Neutrophil (primary cell): ENCODE results near the gene PDE7B.

Experiments
- H3K27ac ChIP-seq: fragments of 200-600 bp; sonication (generic); 2 replicates; pipeline ENCODE4 v1.5.1; 2016; ENCODE audit warnings: mild to moderate bottlenecking, moderate library complexity
- H3K27me3 ChIP-seq: fragments of 200-600 bp; sonication (generic); 2 replicates; pipeline ENCODE4 v1.6.0; 2016; ENCODE audit warnings: mild to moderate bottlenecking
- H3K36me3 ChIP-seq: fragments of 200-600 bp; sonication (generic); 2 replicates; pipeline ENCODE4 v1.5.1; 2017
- H3K4me1 ChIP-seq, 2 experiments: fragments of 200-600 bp in 1 of 2; sonication (generic) in 1 of 2; 1 replicate in 1 of 2; 2 replicates in 1 of 2; pipeline versions ENCODE4 v1.5.1 to v1.6.1; 2013 to 2016; ENCODE audit warnings: low read depth in 1 of 2, low read length in 1 of 2, mild to moderate bottlenecking in 1 of 2, moderate library complexity in 1 of 2; ENCODE audit not compliant: control insufficient read depth in 1 of 2, insufficient read depth in 1 of 2
- H3K4me3 ChIP-seq, 2 experiments: fragments of 200-600 bp in 1 of 2; sonication (generic) in 1 of 2; 1 replicate in 1 of 2; 2 replicates in 1 of 2; pipeline ENCODE4 v1.5.1; 2013 to 2016; ENCODE audit warnings: low read depth in 1 of 2, low read length in 1 of 2, mild to moderate bottlenecking in 1 of 2, moderate library complexity in 1 of 2
- H3K9me3 ChIP-seq: fragments of 200-600 bp; sonication (generic); 2 replicates; pipeline ENCODE4 v1.5.1; 2016
- TF ChIP-seq, protein P1 (sequence below): fragments of 200-600 bp; sonication (generic); IDR thresholded peaks from 2 replicates; pipeline ENCODE4 v1.5.1; 2016; ENCODE audit warnings: antibody characterized with exemption

The PDE7B gene

DNA sequence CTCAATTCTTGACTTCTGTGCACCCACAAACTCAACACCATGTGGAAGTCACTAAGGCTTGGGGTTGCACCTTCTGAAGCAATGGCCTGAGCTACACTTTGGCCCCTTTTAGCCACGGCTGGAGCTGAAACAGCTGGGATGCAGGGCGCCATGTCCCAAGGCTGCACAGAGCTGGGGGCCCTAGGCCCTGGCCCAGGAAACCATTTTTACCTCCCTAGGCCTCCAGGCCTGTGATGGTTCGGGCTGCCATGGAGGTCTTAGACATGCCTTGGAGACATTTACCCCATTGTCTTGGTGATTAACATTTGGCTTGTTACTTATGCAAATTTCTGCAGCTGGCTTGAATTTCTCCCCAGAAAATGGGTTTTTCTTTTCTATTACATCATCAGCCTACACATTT, 311.8 kb downstream of the PDE7B start:
- no peak overlapping the region for H3K4me3 ChIP-seq
- H3K27me3 ChIP-seq, result no peaks in the 10 kb centered on the region
- H3K4me1 ChIP-seq, result no peaks in the 10 kb centered on the region
- H3K27ac ChIP-seq, result no peak overlapping the region
- peaks cover 6% of the 10 kb centered on the region for H3K9me3 ChIP-seq
- H3K36me3 ChIP-seq, result no peaks in the 10 kb centered on the region
- TF ChIP-seq, protein P1, sequence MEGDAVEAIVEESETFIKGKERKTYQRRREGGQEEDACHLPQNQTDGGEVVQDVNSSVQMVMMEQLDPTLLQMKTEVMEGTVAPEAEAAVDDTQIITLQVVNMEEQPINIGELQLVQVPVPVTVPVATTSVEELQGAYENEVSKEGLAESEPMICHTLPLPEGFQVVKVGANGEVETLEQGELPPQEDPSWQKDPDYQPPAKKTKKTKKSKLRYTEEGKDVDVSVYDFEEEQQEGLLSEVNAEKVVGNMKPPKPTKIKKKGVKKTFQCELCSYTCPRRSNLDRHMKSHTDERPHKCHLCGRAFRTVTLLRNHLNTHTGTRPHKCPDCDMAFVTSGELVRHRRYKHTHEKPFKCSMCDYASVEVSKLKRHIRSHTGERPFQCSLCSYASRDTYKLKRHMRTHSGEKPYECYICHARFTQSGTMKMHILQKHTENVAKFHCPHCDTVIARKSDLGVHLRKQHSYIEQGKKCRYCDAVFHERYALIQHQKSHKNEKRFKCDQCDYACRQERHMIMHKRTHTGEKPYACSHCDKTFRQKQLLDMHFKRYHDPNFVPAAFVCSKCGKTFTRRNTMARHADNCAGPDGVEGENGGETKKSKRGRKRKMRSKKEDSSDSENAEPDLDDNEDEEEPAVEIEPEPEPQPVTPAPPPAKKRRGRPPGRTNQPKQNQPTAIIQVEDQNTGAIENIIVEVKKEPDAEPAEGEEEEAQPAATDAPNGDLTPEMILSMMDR, result no peak

GRCh38 chr6:136166815-136167214, 315.3 kb downstream of the PDE7B start:
- TF ChIP-seq, protein P1, result no peak
- Histone ChIP-seq H3K27me3 (no peaks in the 10 kb centered on the region), H3K27ac (no peak overlapping the region), H3K9me3 (peaks cover 5% of the 10 kb centered on the region), H3K36me3 (no peaks in the 10 kb centered on the region), H3K4me3 (no peak overlapping the region), H3K4me1 (no peaks in the 10 kb centered on the region)

DNA sequence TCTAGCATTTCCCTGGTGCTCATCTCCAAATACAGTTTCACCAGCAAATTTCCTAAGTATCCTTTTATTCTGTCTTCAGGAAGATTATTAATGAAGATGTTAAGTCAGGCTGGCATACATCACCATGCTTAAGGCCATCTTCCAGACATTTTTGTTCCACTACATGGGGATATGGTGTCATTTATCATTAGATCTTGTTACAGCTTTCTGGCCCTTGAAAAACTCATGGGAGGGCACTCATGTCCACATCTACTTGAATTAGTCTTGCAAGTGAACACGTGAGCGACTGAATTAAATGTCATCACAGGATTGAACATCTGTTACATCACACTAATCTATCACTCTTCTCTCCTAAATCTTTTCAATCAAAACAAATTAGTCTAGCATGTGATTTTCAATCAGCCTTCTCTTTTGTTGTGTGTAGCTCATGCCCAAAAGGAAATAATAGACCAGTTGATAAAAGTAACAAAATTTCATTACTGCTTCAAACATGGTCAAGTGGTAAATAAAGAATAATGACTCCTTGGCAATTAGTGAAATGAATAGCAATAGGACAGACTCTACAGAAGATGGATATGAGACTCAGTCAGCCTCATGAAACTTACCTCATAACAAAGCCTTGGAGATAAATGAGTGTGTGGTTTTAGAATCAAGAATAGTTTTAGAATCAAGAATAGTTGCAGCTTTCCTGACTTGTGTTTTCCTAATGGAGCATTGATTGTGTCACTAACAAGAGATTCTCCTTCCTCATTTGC, 318.1 kb downstream of the PDE7B start:
- no peaks in the 10 kb centered on the region for H3K27me3 ChIP-seq
- H3K4me3 ChIP-seq, result no peak overlapping the region
- no peaks in the 10 kb centered on the region for H3K36me3 ChIP-seq
- H3K27ac ChIP-seq, result no peak overlapping the region
- TF ChIP-seq, protein P1, result no peak
- H3K9me3 ChIP-seq, result no peaks in the 10 kb centered on the region
- H3K4me1 ChIP-seq, result no peaks in the 10 kb centered on the region

DNA sequence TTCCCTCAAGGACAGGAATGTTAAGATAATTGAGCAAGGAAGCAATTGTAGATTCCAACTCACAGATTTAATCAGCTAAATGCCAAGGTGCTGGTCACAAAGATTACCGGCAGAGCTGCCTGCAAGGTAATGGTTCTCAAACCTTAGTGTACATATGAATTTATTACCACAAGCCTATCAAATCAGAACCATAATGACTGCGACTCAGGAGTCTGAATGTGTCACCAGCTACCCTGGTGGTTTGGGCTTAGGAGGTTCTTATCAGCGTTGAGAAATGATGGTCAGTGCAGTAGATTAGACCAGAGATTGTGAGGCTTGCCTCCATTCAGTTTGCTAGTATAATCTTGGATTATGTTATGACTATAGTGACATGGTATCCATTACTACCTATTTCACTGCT, 319.7 kb downstream of the PDE7B start:
- no peak overlapping the region for H3K27ac ChIP-seq
- TF ChIP-seq, protein P1, result no peak
- no peaks in the 10 kb centered on the region for H3K9me3 ChIP-seq
- no peaks in the 10 kb centered on the region for H3K36me3 ChIP-seq
- no peaks in the 10 kb centered on the region for H3K4me1 ChIP-seq
- H3K4me3 ChIP-seq, result no peak overlapping the region
- no peaks in the 10 kb centered on the region for H3K27me3 ChIP-seq

GRCh38 chr6:136173519-136174507, 322.3 kb downstream of the PDE7B start:
- no peaks in the 10 kb centered on the region for H3K4me1 ChIP-seq
- TF ChIP-seq, protein P1, result no peak
- no peaks in the 10 kb centered on the region for H3K9me3 ChIP-seq
- H3K36me3 ChIP-seq, result no peaks in the 10 kb centered on the region
- no peak overlapping the region for H3K27ac ChIP-seq
- H3K4me3 ChIP-seq, result no peak overlapping the region
- H3K27me3 ChIP-seq, result no peaks in the 10 kb centered on the region
